GM18498 (cell line): ENCODE results near the gene ACTR2.
"Not testable (repeated sequence)": the region's sequence is repeated elsewhere in the genome, so short reads cannot be mapped to it uniquely, and the experiment has no call there.

ENCODE experiments used
- ATAC-seq: cut with Tn5 transposase; IDR thresholded peaks from one replicate; pipeline ENCODE4 v1.9.1; 2021; ENCODE audit warnings: mild to moderate bottlenecking, moderate library complexity; ENCODE audit not compliant: unreplicated experiment

Gene ACTR2

GRCh38 chr2:65228263-65228750 is 676 bp downstream of the ACTR2 start:
- ATAC-seq: peak; percentile 42

- no peak for ATAC-seq
Measured at GRCh38 chr2:65231121-65231520, 3.5 kb downstream of the ACTR2 start.

GRCh38 chr2:65231892-65232477 is 4.4 kb downstream of the ACTR2 start:
- ATAC-seq: no peak

- no peak for ATAC-seq
Measured at GRCh38 chr2:65232636-65233035, 5.0 kb downstream of the ACTR2 start.

GRCh38 chr2:65240657-65241056 is 13.0 kb downstream of the ACTR2 start:
- ATAC-seq: no peak

- ATAC-seq: not testable (repeated sequence)
Measured at GRCh38 chr2:65244452-65244851, 16.8 kb downstream of the ACTR2 start.

GRCh38 chr2:65252640-65253039 is 25.0 kb downstream of the ACTR2 start:
- ATAC-seq: no peak

- no peak for ATAC-seq
Measured at GRCh38 chr2:65255356-65255755, 27.7 kb downstream of the ACTR2 start.

GRCh38 chr2:65256054-65256453 is 28.4 kb downstream of the ACTR2 start:
- ATAC-seq: no peak

- not testable (repeated sequence) for ATAC-seq
Measured at GRCh38 chr2:65257866-65258265, 30.2 kb downstream of the ACTR2 start.

GRCh38 chr2:65261676-65262075 is 34.0 kb downstream of the ACTR2 start:
- no peak for ATAC-seq

GRCh38 chr2:65263262-65263661 is 35.6 kb downstream of the ACTR2 start:
- no peak for ATAC-seq

GRCh38 chr2:65263986-65264385 is 36.4 kb downstream of the ACTR2 start:
- no peak for ATAC-seq

GRCh38 chr2:65264821-65265670 is 37.4 kb downstream of the ACTR2 start:
- ATAC-seq: no peak

DNA sequence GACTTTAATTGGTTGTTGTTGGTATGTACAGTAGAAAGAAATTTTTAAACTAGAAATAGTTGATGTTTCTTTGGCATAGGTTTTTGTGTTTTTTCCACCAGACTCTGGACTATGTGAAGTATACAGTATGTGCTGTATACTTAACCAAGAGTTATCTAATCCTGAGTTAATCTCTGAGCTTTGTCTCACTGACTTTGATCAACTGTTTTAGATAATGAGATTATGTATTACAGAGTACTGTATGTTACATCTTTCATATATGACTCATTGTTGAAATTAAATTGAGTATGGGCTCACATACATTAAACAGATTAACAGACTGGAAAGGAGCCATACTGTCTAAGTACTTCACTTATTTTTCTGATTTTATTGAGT is 38.0 kb downstream of the ACTR2 start:
- ATAC-seq: no peak

- no peak for ATAC-seq
Measured at GRCh38 chr2:65267008-65267407, 39.4 kb downstream of the ACTR2 start.

DNA sequence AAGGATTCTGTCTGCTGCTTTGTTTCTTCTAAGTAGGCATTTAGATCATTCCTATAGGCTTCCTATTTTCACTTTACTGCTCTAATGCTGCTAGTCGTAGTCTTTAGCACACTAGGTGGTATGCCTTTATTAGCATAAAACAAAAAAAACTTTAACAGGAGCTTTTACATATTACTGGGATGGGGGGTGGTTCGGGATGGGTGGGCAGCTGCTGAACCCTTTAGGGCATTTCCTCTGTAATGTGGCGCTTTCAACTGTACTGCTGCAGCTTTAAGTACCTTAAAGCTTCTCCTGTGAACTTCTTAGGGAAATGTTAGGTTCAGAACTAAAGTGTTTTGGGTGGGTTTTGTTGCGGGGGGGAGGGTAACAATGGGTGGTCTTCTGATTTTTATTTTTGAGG is 41.3 kb downstream of the ACTR2 start:
- no peak for ATAC-seq

GRCh38 chr2:65273344-65273743 is 45.7 kb downstream of the ACTR2 start:
- ATAC-seq: no peak

GRCh38 chr2:65275141-65275915 is 47.7 kb downstream of the ACTR2 start:
- no peak for ATAC-seq

GRCh38 chr2:65276609-65277008 is 49.0 kb downstream of the ACTR2 start:
- no peak for ATAC-seq

GRCh38 chr2:65277118-65277517 is 49.5 kb downstream of the ACTR2 start:
- no peak for ATAC-seq
